AG08395 (cell line): ENCODE measurements around the gene DRC7.

Experiments used
- DNase-seq: peaks from one replicate; pipeline ENCODE4 v3.0.0; 2012; ENCODE audit warnings: mixed read lengths, low spot score

Gene DRC7

GRCh38 chr16:57752203-57752580 is 57.6 kb downstream of the DRC7 start:
- DNase-seq: no peak

- no peak for DNase-seq
These were observed 58.2 kb downstream of the DRC7 start for GRCh38 chr16:57752581-57753447.

GRCh38 chr16:57753448-57754353 is 59.1 kb downstream of the DRC7 start:
- DNase-seq: no peak

GRCh38 chr16:57754354-57755060 is 59.9 kb downstream of the DRC7 start:
- peak; percentile 25 for DNase-seq

- no peak for DNase-seq
These were observed 60.6 kb downstream of the DRC7 start for GRCh38 chr16:57755061-57755684.

GRCh38 chr16:57755726-57756423 is 61.3 kb downstream of the DRC7 start:
- DNase-seq: no peak

GRCh38 chr16:57756424-57757325 is 62.1 kb downstream of the DRC7 start:
- DNase-seq: no peak

- peak; percentile 95 for DNase-seq
These were observed 62.8 kb downstream of the DRC7 start for GRCh38 chr16:57757326-57757786.

- no peak for DNase-seq
These were observed 63.3 kb downstream of the DRC7 start for GRCh38 chr16:57757883-57758282.

GRCh38 chr16:57758331-57759117 is 63.9 kb downstream of the DRC7 start:
- DNase-seq: no peak

- DNase-seq: no peak
These were observed 64.5 kb downstream of the DRC7 start for GRCh38 chr16:57759131-57759530.

- DNase-seq: no peak
These were observed 65.1 kb downstream of the DRC7 start for GRCh38 chr16:57759541-57760356.

GRCh38 chr16:57760357-57761160 is 66.0 kb downstream of the DRC7 start:
- no peak for DNase-seq

- DNase-seq: no peak
These were observed 66.7 kb downstream of the DRC7 start for GRCh38 chr16:57761301-57761700.

GRCh38 chr16:57761957-57762356 is 67.4 kb downstream of the DRC7 start:
- no peak for DNase-seq

GRCh38 chr16:57762365-57763040 is 67.9 kb downstream of the DRC7 start:
- DNase-seq: no peak
